ENCODE data around the gene STK40. TPM values are rescaled to one million over a fixed set of nuclear protein-coding genes. Genes with fewer than 3 reads are reported as not detected.

Gene STK40
- total RNA-seq, 1 experiment from 2014 or later = 49.6 TPM

- BruUV-seq (replicated peaks) = no TSS peak
- H3K4me1 ChIP-seq (ENCODE audit: control insufficient read depth, insufficient read depth, low read length) = peaks cover 19% of the 10 kb centered on the region
- no peak for ATAC-seq
- in situ Hi-C loops (cut with HindIII; ENCODE audit: low pct_unique_long_range_greater_than_20kb, low sequenced_read_pairs) (no loop called here), intact Hi-C loops (cut with micrococcal nuclease; ENCODE audit: unreplicated experiment) (no loop called here)
- DNase-seq (ENCODE audit: low read depth, low spot score) = no peak
- H3K4me3 ChIP-seq (ENCODE audit: low read depth in 2 of 2, low read length in 2 of 2) = no peak overlapping the region
- POLR2A ChIA-PET = no interaction called here
- H3K36me3 ChIP-seq (ENCODE audit: control insufficient read depth, insufficient read depth, low read length) = peaks cover 4% of the 10 kb centered on the region; the same call in 1 of the 2 replicates
- H3K27me3 ChIP-seq (ENCODE audit: control insufficient read depth, insufficient read depth, low read length) = no peaks in the 10 kb centered on the region
- H3K27ac ChIP-seq (ENCODE audit: low read length) = no peak overlapping the region
- H3K9me3 ChIP-seq (ENCODE audit: control insufficient read depth, insufficient read depth, low read depth, low read length) = no peaks in the 10 kb centered on the region
- no peak for TF ChIP-seq CTCF (IDR thresholded peaks at IDR 0.05)
- TF ChIP-seq TCF7L2 (IDR thresholded peaks at IDR 0.05; ENCODE audit: low read depth, low read length) = no peak
- no peak for TF ChIP-seq SIN3A (IDR thresholded peaks at IDR 0.05; ENCODE audit: borderline replicate concordance, insufficient read depth, low read depth, low read length)
- no peak for TF ChIP-seq POLR2AphosphoS5 (IDR thresholded peaks at IDR 0.05; ENCODE audit: low read depth, low read length)
- no peak for TF ChIP-seq REST (IDR thresholded peaks at IDR 0.05; ENCODE audit: insufficient read depth in 1 of 2, low read depth in 2 of 2, low read length in 1 of 2)
- CTCF ChIA-PET = interaction anchor here (0.5 kb wide), 1 partner anchor 130 kb away, joined by 3 read pairs; no protein-coding TSS in a partner anchor
Observed at GRCh38 chr1:36346741-36347370, 38.9 kb downstream of the STK40 start.

- Histone ChIP-seq H3K27me3 (ENCODE audit: control insufficient read depth, insufficient read depth, low read length) (no peaks in the 10 kb centered on the region), H3K4me3 (ENCODE audit: low read depth in 2 of 2, low read length in 2 of 2) (no peak overlapping the region), H3K36me3 (ENCODE audit: control insufficient read depth, insufficient read depth, low read length) (peaks cover 2% of the 10 kb centered on the region; the same call in 1 of the 2 replicates), H3K27ac (ENCODE audit: low read length) (no peak overlapping the region), H3K9me3 (ENCODE audit: control insufficient read depth, insufficient read depth, low read depth, low read length) (no peaks in the 10 kb centered on the region), H3K4me1 (ENCODE audit: control insufficient read depth, insufficient read depth, low read length) (peaks cover 5% of the 10 kb centered on the region; the same call in 1 of the 2 replicates)
- ATAC-seq = no peak
- ChIA-PET POLR2A (no interaction called here), CTCF (no interaction called here)
- BruUV-seq (replicated peaks) = no TSS peak
- in situ Hi-C loops (cut with HindIII; ENCODE audit: low pct_unique_long_range_greater_than_20kb, low sequenced_read_pairs) (no loop called here), intact Hi-C loops (cut with micrococcal nuclease; ENCODE audit: unreplicated experiment) (no loop called here)
- no peak for DNase-seq (ENCODE audit: low read depth, low spot score)
- no peak for TF ChIP-seq SIN3A (IDR thresholded peaks at IDR 0.05; ENCODE audit: borderline replicate concordance, insufficient read depth, low read depth, low read length)
- TF ChIP-seq REST (IDR thresholded peaks at IDR 0.05; ENCODE audit: insufficient read depth in 1 of 2, low read depth in 2 of 2, low read length in 1 of 2) = no peak
- no peak for TF ChIP-seq TCF7L2 (IDR thresholded peaks at IDR 0.05; ENCODE audit: low read depth, low read length)
- TF ChIP-seq CTCF (IDR thresholded peaks at IDR 0.05) = no peak
- no peak for TF ChIP-seq POLR2AphosphoS5 (IDR thresholded peaks at IDR 0.05; ENCODE audit: low read depth, low read length)
Observed at GRCh38 chr1:36345353-36345752, 40.4 kb downstream of the STK40 start.

Data from Panc1 (cell line).